Muscle of leg (tissue), 11 donors: ENCODE results near the gene GDF10. TPM values are rescaled to one million over a fixed set of nuclear protein-coding genes. Genes with fewer than 3 reads are reported as not detected.

Experiments used
- DNase-seq: peaks from one replicate; pipeline ENCODE4 v3.0.0; 2013
- H3K27ac ChIP-seq: one replicate; pipeline ENCODE4 v1.5.1; 2013; ENCODE audit warnings: mild to moderate bottlenecking, low read length, control low read depth
- H3K27me3 ChIP-seq: one replicate; pipeline ENCODE4 v1.6.1; 2013; ENCODE audit warnings: low read length; ENCODE audit not compliant: control insufficient read depth, insufficient read depth
- H3K36me3 ChIP-seq: one replicate; pipeline ENCODE4 v1.6.1; 2013; ENCODE audit warnings: low read length; ENCODE audit not compliant: control insufficient read depth, insufficient read depth
- H3K4me1 ChIP-seq: one replicate; pipeline ENCODE4 v1.6.1; 2013; ENCODE audit warnings: low read length; ENCODE audit not compliant: control insufficient read depth, insufficient read depth
- H3K4me3 ChIP-seq: one replicate; pipeline ENCODE4 v1.5.1; 2013; ENCODE audit warnings: low read length, control low read depth
- H3K9me3 ChIP-seq: replicated peaks from 2 replicates; pipeline ENCODE4 v1.6.1; 2013; ENCODE audit warnings: low read depth, low read length; ENCODE audit not compliant: control insufficient read depth
- WGBS: methylation state at CpG from one replicate; pipeline ENCODE4 v1.1.5; 2013; ENCODE audit warnings: missing lambda C conversion rate; ENCODE audit not compliant: insufficient coverage; 5-methylcytosine and 5-hydroxymethylcytosine counted together
- polyA plus RNA-seq, 8 donors: library from polyadenylated mRNA; unstranded; fragments of 120-200 nt; gene quantifications; one replicate each; pipeline versions ENCODE4 v1.2.1 to v1.2.3, GENCODE V29; 2013; ENCODE audit warnings: inconsistent platforms in 1 of 8, low replicate concordance in 1 of 8; ENCODE audit not compliant: insufficient read length in 8 of 8, insufficient read depth in 1 of 8
- total RNA-seq: library from RNA; stranded (reverse); fragments of 120-200 nt; gene quantifications from one replicate; pipeline ENCODE4 v1.2.4, GENCODE V29; 2013

Gene GDF10
- total and polyA plus RNA-seq, 9 donors: 0.08 to 6.1 (median 0.98) TPM

DNA sequence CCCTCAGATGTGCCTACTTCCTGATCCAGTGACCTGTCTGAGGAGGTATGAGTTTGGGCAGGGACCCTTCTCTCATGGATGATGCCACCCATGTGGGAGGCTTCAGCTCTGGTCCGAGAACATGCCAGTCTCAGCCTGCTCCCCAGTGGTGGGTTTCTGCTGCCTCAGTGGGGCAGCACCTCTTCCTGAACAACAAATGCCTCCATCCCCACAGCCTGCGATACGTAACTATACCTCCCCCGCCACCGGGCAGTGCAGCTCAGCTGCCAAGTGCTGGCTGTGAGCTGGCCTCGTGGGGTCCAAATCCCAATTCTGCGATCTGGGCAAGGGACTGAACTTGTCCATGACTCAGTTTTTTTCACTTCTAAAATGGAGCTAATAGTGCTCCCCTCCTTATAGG lies 3.1 kb downstream of the GDF10 start:
- Histone ChIP-seq H3K4me3 (no peak overlapping the region), H3K36me3 (no peaks in the 10 kb centered on the region), H3K9me3 (no peaks in the 10 kb centered on the region), H3K27ac (no peak overlapping the region), H3K27me3 (peaks cover 43% of the 10 kb centered on the region), H3K4me1 (peaks cover 14% of the 10 kb centered on the region)
- WGBS: 89% methylated on average over 6 of the region's 7 CpGs
- DNase-seq: no peak

- Histone ChIP-seq H3K27me3 (peaks cover 43% of the 10 kb centered on the region), H3K27ac (no peak overlapping the region), H3K9me3 (no peaks in the 10 kb centered on the region), H3K36me3 (no peaks in the 10 kb centered on the region), H3K4me3 (no peak overlapping the region), H3K4me1 (peaks cover 14% of the 10 kb centered on the region)
- DNase-seq: no peak
- WGBS: 82% methylated on average over 6 of the region's 6 CpGs
These were observed 3.9 kb downstream of the GDF10 start for GRCh38 chr10:47303866-47304265.

GRCh38 chr10:47305566-47305965 lies 5.6 kb downstream of the GDF10 start:
- no peak for DNase-seq
- H3K27me3 ChIP-seq: peaks cover 39% of the 10 kb centered on the region
- no peaks in the 10 kb centered on the region for H3K9me3 ChIP-seq
- no peak overlapping the region for H3K4me3 ChIP-seq
- WGBS: 86% methylated on average over 1 of the region's 2 CpGs
- H3K4me1 ChIP-seq: peaks cover 9% of the 10 kb centered on the region
- no peak overlapping the region for H3K27ac ChIP-seq
- H3K36me3 ChIP-seq: no peaks in the 10 kb centered on the region

- no peak for DNase-seq
- Histone ChIP-seq H3K27ac (no peak overlapping the region), H3K4me1 (peaks cover 5% of the 10 kb centered on the region), H3K9me3 (no peaks in the 10 kb centered on the region), H3K4me3 (no peak overlapping the region), H3K27me3 (peaks cover 33% of the 10 kb centered on the region), H3K36me3 (no peaks in the 10 kb centered on the region)
- 73% methylated on average over 10 of the region's 10 CpGs for WGBS
These were observed 6.6 kb downstream of the GDF10 start for GRCh38 chr10:47306387-47307210.

DNA sequence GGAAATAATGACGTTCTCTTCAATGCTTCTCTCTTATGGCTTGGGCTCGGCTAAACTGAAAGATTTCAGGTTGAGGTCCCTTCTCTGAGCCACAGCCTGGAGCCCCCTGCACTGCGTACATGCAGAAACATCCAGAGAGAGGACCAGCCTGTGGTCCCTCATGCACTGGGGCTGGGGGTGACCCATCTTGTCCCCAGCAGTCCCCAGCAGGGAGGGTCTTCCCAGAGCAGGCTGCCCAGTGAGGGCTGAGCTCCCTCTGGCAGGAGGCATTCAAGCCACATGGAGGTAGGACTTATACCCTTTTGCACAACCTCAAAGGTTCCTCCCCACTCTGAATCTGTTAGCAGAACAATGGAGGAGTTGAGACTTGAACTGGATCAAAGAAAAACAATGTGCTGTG lies 7.4 kb downstream of the GDF10 start:
- WGBS: 75% methylated on average over 3 of the region's 3 CpGs
- no peak for DNase-seq
- Histone ChIP-seq H3K27ac (no peak overlapping the region), H3K4me3 (no peak overlapping the region), H3K9me3 (no peaks in the 10 kb centered on the region), H3K4me1 (peaks cover 6% of the 10 kb centered on the region), H3K36me3 (no peaks in the 10 kb centered on the region), H3K27me3 (peaks cover 27% of the 10 kb centered on the region)

- Histone ChIP-seq H3K4me3 (no peak overlapping the region), H3K27ac (no peak overlapping the region), H3K9me3 (no peaks in the 10 kb centered on the region), H3K4me1 (peaks cover 6% of the 10 kb centered on the region), H3K36me3 (no peaks in the 10 kb centered on the region), H3K27me3 (peaks cover 21% of the 10 kb centered on the region)
- 39% methylated on average over 3 of the region's 9 CpGs for WGBS
- no peak for DNase-seq
These were observed 8.8 kb downstream of the GDF10 start for GRCh38 chr10:47308775-47309174.

DNA sequence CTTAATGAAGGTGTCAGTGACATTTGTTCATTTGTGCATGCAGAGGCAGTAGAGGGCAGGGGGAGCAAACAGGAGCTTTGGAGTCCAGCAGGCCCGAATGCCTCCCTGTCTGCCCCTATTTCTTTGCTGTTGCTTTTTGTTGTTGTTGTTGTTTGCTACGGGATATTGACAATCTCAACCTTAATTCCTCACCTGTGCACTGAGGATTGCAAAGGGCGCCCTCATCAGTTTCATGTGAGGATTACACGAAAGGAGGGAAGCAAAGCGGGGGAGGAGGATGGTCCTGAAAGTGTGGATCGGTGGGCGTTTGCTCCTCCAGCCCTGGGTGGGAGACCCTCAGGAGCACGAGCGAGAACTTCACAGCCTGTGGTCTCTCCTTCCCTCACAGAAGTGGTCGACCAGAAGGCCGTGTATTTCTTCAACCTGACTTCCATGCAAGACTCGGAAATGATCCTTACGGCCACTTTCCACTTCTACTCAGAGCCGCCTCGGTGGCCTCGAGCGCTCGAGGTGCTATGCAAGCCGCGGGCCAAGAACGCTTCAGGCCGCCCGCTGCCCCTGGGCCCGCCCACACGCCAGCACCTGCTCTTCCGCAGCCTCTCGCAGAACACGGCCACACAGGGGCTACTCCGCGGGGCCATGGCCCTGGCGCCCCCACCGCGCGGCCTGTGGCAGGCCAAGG lies 9.6 kb downstream of the GDF10 start:
- 92% methylated on average over 25 of the region's 34 CpGs for WGBS
- Histone ChIP-seq H3K9me3 (no peaks in the 10 kb centered on the region), H3K36me3 (no peaks in the 10 kb centered on the region), H3K27me3 (peaks cover 21% of the 10 kb centered on the region), H3K4me1 (peaks cover 6% of the 10 kb centered on the region), H3K4me3 (no peak overlapping the region), H3K27ac (no peak overlapping the region)
- DNase-seq: no peak

GRCh38 chr10:47310090-47310505 lies 10.1 kb downstream of the GDF10 start:
- no peaks in the 10 kb centered on the region for H3K9me3 ChIP-seq
- no peak overlapping the region for H3K4me3 ChIP-seq
- H3K27me3 ChIP-seq: peaks cover 21% of the 10 kb centered on the region
- WGBS: 95% methylated on average over 37 of the region's 37 CpGs
- no peak for DNase-seq
- H3K4me1 ChIP-seq: peaks cover 6% of the 10 kb centered on the region
- no peak overlapping the region for H3K27ac ChIP-seq
- H3K36me3 ChIP-seq: no peaks in the 10 kb centered on the region

DNA sequence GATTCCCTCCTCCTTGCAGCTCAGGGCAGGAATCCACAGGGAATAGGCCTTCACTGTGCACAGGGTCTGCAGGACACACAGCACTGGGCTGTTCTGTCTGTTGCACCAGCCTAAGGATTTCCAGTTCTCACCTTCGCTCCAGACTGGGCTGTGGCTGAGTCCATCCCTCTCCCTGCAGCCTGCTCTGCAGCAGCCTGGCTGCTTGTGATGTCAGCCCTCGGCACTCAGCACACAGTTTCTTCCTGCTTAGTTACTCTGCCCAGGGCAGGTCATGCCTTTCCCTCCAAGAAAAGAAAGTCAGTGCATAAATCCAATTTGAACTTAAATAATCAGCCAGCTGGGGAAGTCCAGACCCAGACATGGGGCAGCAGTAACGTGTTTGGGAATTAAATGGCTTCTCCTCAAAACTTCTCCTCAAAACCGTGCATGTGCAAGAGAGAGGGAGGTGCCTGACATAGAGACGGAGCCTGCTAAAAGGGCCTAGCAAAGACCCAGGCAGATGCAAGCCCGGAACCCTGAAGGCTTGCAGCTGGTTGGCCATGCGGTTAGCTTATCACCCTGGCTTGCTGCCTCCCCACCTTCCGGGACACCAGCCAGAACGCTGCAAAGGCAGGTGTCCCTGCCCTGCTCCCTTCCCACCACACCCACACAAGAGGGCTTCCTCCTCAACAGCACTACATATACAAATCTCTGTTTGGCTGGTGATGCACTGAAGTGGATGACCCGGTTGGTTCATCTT lies 11.4 kb downstream of the GDF10 start:
- peak; percentile 16 for DNase-seq
- Histone ChIP-seq H3K4me3 (no peak overlapping the region), H3K27ac (no peak overlapping the region), H3K9me3 (no peaks in the 10 kb centered on the region), H3K4me1 (peaks cover 6% of the 10 kb centered on the region), H3K27me3 (peaks cover 21% of the 10 kb centered on the region), H3K36me3 (no peaks in the 10 kb centered on the region)
- whole genome bisulfite sequencing: 39% methylated on average over 5 of the region's 10 CpGs
